SU-DHL-6 (cell line): ENCODE measurements around the gene OSBPL10.
"Not testable (repeated sequence)": the region's sequence is repeated elsewhere in the genome, so short reads cannot be mapped to it uniquely, and the experiment has no call there.

Source experiments
- H2AFZ ChIP-seq: fragments of 200-600 bp; sonication (generic); 2 replicates; pipeline ENCODE4 v1.6.1; 2014; ENCODE audit warnings: low read depth, mild to moderate bottlenecking, moderate library complexity, mixed read lengths, antibody characterized with exemption, low read length; ENCODE audit not compliant: severe bottlenecking
- H3F3A ChIP-seq: fragments of 200-600 bp; shearing (Covaris generic); 2 replicates; pipeline ENCODE4 v1.6.0; 2016; ENCODE audit warnings: antibody characterized with exemption, mild to moderate bottlenecking; ENCODE audit not compliant: insufficient read depth
- H3K27ac ChIP-seq: fragments of 200-600 bp; sonication (generic); 2 replicates; pipeline ENCODE4 v1.5.1; 2016; ENCODE audit warnings: low read depth, mild to moderate bottlenecking, low read length, moderate library complexity, mixed read lengths
- H3K27me3 ChIP-seq: fragments of 200-600 bp; sonication (generic), shearing (Covaris generic); 2 replicates; pipeline ENCODE4 v1.6.0; 2014; ENCODE audit warnings: mild to moderate bottlenecking, low read length
- H3K36me3 ChIP-seq: fragments of 200-600 bp; sonication (generic); 2 replicates; pipeline ENCODE4 v1.6.1; 2014; ENCODE audit warnings: mild to moderate bottlenecking, low read length, mixed read lengths
- H3K4me2 ChIP-seq: fragments of 300-600, 200-600 bp; shearing (Covaris generic), sonication (generic); 2 replicates; pipeline ENCODE4 v1.6.0; 2014; ENCODE audit warnings: low read length, low read depth, mild to moderate bottlenecking; ENCODE audit not compliant: poor library complexity, severe bottlenecking
- H3K4me3 ChIP-seq: fragments of 200-600 bp; sonication (generic); 2 replicates; pipeline ENCODE4 v1.5.1; 2014; ENCODE audit warnings: antibody characterized with exemption, low read length, mild to moderate bottlenecking, mixed read lengths; ENCODE audit not compliant: insufficient read depth, poor library complexity, severe bottlenecking
- H3K79me2 ChIP-seq: fragments of 200-600 bp; sonication (generic); 2 replicates; pipeline ENCODE4 v1.6.1; 2014; ENCODE audit warnings: mild to moderate bottlenecking, low read length, moderate library complexity; ENCODE audit not compliant: insufficient read depth
- H3K9ac ChIP-seq: fragments of 200-600 bp; sonication (generic); 2 replicates; pipeline ENCODE4 v1.7.0; 2014; ENCODE audit warnings: mild to moderate bottlenecking, low read length
- H3K9me2 ChIP-seq: fragments of 200-600 bp; sonication (generic); replicated peaks from 2 replicates; pipeline ENCODE4 v1.6.1; 2014; ENCODE audit warnings: low read length; ENCODE audit not compliant: insufficient read depth
- H3K9me3 ChIP-seq: fragments of 200-600 bp; sonication (generic); 2 replicates; pipeline ENCODE4 v1.6.1; 2014; ENCODE audit warnings: low read length, mixed read lengths; ENCODE audit not compliant: insufficient read depth
- H4K20me1 ChIP-seq: fragments of 200-600 bp; sonication (generic); 2 replicates; pipeline ENCODE4 v1.6.1; 2014; ENCODE audit warnings: low read depth, mild to moderate bottlenecking, antibody characterized with exemption, low read length, moderate library complexity, mixed read lengths
- CTCF ChIP-seq: fragments of 200-600 bp; sonication (generic); IDR thresholded peaks from one replicate; pipeline ENCODE4 v1.5.1; 2017; ENCODE audit warnings: antibody characterized with exemption, mild to moderate bottlenecking, low read length, moderate library complexity; ENCODE audit not compliant: insufficient read depth, poor library complexity, severe bottlenecking
- EZH2phosphoT487 ChIP-seq: fragments of 200-600 bp; sonication (generic), shearing (Covaris generic); conservative IDR thresholded peaks from 2 replicates; pipeline ENCODE4 v1.6.1; 2018; ENCODE audit warnings: mild to moderate bottlenecking, antibody characterized with exemption, low read length, moderate library complexity, mixed read lengths

The OSBPL10 gene

GRCh38 chr3:31873254-31873820 is 107.7 kb downstream of the OSBPL10 start:
- no peaks in the 10 kb centered on the region for H3K9me2 ChIP-seq
- H3K27ac ChIP-seq, result peak overlapping the region; percentile 95; the same call in 1 of the 2 replicates
- 0 out of 2 replicates have a peak overlapping the region, but pooled peaks have one; percentile 69 for H3K9ac ChIP-seq
- peaks cover 28% of the 10 kb centered on the region for H3F3A ChIP-seq
- no peaks in the 10 kb centered on the region for H3K27me3 ChIP-seq
- no peak overlapping the region for H2AFZ ChIP-seq
- no peak overlapping the region for H3K4me3 ChIP-seq
- peaks cover 30% of the 10 kb centered on the region for H3K36me3 ChIP-seq
- no peaks in the 10 kb centered on the region for H3K9me3 ChIP-seq
- TF ChIP-seq EZH2phosphoT487 (no peak), CTCF (no peak)
- H3K4me2 ChIP-seq, result peak overlapping the region; percentile 89
- no peaks in the 10 kb centered on the region for H4K20me1 ChIP-seq
- H3K79me2 ChIP-seq, result peaks cover 89% of the 10 kb centered on the region

- Histone ChIP-seq H3K79me2 (peaks cover 93% of the 10 kb centered on the region), H3K36me3 (peaks cover 28% of the 10 kb centered on the region), H4K20me1 (no peaks in the 10 kb centered on the region), H3K9me3 (no peaks in the 10 kb centered on the region), H3F3A (peaks cover 16% of the 10 kb centered on the region), H3K4me2 (no peak overlapping the region), H3K4me3 (no peak overlapping the region), H3K27me3 (no peaks in the 10 kb centered on the region), H3K27ac (no peak overlapping the region), H3K9ac (no peak overlapping the region), H2AFZ (no peak overlapping the region), H3K9me2 (no peaks in the 10 kb centered on the region)
- TF ChIP-seq EZH2phosphoT487 (no peak), CTCF (no peak)
These were observed 109.0 kb downstream of the OSBPL10 start for GRCh38 chr3:31871939-31872507.

- not testable (repeated sequence) for H2AFZ ChIP-seq, H3K9ac ChIP-seq, H3K4me3 ChIP-seq, H3K4me2 ChIP-seq, H3K27me3 ChIP-seq, H4K20me1 ChIP-seq, H3K27ac ChIP-seq, H3K9me2 ChIP-seq, H3K9me3 ChIP-seq
- Histone ChIP-seq H3K79me2 (peaks cover 96% of the 10 kb centered on the region), H3K36me3 (peaks cover 29% of the 10 kb centered on the region), H3F3A (peaks cover 20% of the 10 kb centered on the region; the same call in 1 of the 2 replicates)
These were observed 111.0 kb downstream of the OSBPL10 start for GRCh38 chr3:31870111-31870510.

- no peaks in the 10 kb centered on the region for H4K20me1 ChIP-seq
- H3K4me2 ChIP-seq, result no peak overlapping the region
- H3K36me3 ChIP-seq, result peaks cover 14% of the 10 kb centered on the region
- peaks cover 20% of the 10 kb centered on the region for H3F3A ChIP-seq
- H2AFZ ChIP-seq, result no peak overlapping the region
- peaks cover 96% of the 10 kb centered on the region for H3K79me2 ChIP-seq
- H3K9ac ChIP-seq, result no peak overlapping the region
- H3K27me3 ChIP-seq, result no peaks in the 10 kb centered on the region
- H3K27ac ChIP-seq, result no peak overlapping the region
- no peaks in the 10 kb centered on the region for H3K9me3 ChIP-seq
- no peak overlapping the region for H3K4me3 ChIP-seq
- no peaks in the 10 kb centered on the region for H3K9me2 ChIP-seq
- no peak for TF ChIP-seq EZH2phosphoT487
- no peak for TF ChIP-seq CTCF
These were observed 112.8 kb downstream of the OSBPL10 start for GRCh38 chr3:31868236-31868635.
